Mucosa of gallbladder (tissue), 1 donor: ENCODE data around the gene TM9SF1. TPM values are rescaled to one million over a fixed set of nuclear protein-coding genes. Genes with fewer than 3 reads are reported as not detected.

Source experiments
- DNase-seq: peaks from one replicate; pipeline ENCODE4 v3.0.0-alpha.2; 2020; ENCODE audit warnings: low spot score
- total RNA-seq: library from RNA; stranded (reverse); gene quantifications from one replicate; pipeline ENCODE4 v1.2.1, GENCODE V29; 2021
- donor health status: DM: no; HTN: no; CAD: no.

TM9SF1 gene
- total RNA-seq, 1 donor from 2014 or later, result 94.1 TPM

DNA sequence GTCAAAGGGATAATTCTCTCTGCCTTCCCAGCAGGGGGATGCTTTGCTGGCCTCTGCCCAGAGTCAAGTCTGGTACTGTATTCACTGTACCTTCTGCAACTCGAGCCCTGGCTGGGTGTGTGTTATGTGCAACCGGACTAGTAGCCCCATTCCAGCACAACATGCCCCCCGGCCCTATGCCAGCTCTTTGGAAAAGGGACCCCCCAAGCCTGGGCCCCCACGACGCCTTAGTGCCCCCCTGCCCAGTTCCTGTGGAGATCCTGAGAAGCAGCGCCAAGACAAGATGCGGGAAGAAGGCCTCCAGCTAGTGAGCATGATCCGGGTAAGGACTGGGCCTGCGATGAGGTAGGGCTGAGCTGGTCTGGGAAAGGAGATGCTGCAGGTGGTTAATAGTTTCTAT, 44.7 kb downstream of the TM9SF1 start:
- no peak for DNase-seq

DNA sequence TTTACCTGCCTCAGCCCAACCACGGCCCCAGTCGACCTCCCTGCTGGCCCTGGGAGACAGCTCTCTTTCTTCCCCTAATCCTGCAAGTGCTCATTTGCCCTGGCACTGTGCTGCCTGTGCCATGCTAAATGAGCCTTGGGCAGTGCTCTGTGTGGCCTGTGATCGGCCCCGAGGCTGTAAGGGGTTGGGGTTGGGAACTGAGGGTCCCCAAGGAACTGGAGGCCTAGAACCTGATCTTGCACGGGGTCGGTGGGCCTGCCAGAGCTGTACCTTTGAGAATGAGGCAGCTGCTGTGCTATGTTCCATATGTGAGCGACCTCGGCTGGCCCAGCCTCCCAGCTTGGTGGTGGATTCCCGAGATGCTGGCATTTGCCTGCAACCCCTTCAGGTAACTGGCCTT, 45.2 kb downstream of the TM9SF1 start:
- DNase-seq, result no peak

DNA sequence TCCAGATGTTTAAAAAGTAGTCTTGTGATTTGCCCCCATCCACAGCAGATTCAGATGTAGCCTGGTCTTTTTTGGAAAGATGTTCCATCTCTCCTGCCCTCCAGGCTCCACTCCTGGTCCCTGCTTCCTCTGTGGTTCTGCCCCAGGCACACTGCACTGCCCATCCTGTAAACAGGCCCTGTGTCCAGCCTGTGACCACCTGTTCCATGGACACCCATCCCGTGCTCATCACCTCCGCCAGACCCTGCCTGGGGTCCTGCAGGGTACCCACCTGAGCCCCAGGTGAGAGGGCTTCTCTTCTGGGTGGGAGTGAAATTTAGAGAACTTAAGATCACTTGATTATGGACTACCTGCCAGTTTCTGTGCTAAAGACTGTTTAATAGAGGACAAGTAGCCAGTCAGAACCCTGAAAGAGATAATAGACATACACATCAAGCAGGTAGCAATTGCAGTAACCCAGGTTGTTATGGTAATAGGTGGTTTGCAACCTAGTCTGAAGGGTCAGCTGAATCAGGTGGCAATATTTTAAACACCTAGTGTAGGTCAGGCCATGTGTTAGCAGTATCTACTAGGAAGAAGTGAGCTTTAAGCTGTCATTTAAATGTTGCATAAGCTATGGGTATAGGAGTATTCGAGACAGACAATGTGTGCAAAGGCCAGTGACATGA, 45.8 kb downstream of the TM9SF1 start:
- DNase-seq, result no peak

DNA sequence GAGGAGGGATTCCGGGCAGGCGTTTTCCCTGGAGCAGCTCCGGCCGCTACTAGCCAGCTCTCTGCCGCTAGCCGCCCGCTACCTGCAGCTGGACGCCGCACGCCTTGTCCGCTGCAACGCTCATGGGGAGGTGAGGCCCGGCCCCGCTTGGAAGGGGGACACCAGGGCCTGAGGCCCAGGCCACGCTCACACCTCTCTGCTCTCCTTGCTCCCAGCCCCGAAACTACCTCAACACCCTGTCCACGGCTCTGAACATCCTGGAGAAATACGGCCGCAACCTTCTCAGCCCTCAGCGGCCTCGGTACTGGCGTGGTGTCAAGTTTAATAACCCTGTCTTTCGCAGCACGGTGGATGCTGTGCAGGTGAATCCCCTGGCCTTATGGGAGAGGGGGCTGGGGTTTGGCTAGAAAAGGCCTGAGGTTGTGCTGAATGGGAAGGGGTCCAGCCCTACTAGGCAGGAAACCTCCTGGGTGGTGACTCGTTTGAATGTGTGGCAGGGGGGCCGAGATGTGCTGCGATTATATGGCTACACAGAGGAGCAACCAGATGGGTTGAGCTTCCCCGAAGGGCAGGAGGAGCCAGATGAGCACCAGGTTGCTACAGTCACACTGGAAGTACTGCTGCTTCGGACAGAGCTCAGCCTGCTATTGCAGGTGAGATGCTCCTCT, 47.3 kb downstream of the TM9SF1 start:
- DNase-seq, result no peak

DNA sequence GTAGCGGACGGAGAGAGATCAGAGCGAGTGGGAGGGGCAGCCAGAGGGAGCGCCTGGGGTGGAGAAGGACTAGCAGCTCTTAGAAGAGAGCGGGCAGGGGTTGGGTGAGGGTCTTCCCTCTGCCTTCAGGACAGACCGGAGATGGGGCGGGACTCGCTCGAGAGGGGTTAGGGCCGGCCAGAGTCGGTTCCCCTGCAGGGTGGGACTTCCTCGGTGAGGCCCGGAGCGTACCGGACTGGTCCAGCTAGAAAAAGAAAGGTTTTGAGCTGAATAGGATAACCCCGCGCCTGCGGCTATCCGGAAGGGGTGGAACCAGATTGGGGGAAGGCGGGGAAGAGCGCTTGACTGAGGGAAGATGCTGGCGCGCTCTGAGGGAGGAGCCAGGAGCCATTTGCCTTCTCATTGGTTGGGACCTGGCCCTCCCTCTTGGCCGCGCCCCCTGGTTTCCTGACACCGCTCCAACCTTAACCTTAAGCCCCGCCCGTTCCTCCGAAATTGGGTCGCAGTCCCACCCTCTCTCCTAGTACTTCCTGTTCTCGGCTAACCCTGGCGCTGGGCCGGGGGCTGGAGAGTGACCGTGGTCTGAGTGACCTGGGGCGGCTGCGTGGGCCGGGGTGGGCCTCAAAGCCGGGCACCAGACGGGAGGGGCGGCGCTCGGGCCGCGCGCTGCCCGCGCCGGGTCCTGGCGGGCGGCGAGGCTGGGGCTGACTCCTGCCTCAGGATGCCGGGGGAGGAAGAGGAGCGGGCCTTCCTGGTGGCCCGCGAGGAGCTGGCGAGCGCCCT, 48.1 kb downstream of the TM9SF1 start, which contains the start of gene RNF31:
Gene RNF31 (plus strand): TSS at position 521 of the 783 bp plus-strand sequence. CDS start 201 bp downstream, at position 722.
- peak; percentile 98 for DNase-seq

DNA sequence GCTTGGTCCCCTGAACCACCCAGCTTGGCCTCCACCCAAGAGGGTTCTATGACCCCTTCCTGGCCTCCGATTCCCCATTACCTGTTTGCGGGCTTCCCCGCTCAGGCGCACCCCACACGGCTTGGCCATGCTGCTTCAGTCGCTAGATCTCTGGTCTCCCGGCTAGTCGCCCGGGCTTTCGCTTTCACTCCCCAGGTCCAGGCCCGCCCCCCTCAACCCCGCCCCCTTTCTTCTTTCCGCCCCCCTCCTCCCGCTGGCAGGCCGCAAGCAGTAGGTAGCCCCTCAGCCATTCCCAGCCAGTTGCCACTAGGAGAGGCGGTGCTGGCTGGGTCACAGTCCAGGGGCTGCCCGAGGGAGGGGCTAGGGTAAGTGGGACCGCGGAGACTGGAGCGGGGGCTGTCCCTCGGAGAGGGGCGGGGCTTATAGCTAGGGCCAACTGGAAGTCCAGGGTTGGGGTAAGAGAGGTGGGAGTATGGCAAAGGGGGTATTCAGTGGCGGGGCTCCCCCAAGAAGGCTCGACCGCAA, 48.7 kb downstream of the TM9SF1 start, which contains the start of gene PSME2:
Gene PSME2 (minus strand): TSS at position 158 of the 525 bp plus-strand sequence. CDS start 29 bp downstream, at position 129.
- peak; percentile 93 for DNase-seq

DNA sequence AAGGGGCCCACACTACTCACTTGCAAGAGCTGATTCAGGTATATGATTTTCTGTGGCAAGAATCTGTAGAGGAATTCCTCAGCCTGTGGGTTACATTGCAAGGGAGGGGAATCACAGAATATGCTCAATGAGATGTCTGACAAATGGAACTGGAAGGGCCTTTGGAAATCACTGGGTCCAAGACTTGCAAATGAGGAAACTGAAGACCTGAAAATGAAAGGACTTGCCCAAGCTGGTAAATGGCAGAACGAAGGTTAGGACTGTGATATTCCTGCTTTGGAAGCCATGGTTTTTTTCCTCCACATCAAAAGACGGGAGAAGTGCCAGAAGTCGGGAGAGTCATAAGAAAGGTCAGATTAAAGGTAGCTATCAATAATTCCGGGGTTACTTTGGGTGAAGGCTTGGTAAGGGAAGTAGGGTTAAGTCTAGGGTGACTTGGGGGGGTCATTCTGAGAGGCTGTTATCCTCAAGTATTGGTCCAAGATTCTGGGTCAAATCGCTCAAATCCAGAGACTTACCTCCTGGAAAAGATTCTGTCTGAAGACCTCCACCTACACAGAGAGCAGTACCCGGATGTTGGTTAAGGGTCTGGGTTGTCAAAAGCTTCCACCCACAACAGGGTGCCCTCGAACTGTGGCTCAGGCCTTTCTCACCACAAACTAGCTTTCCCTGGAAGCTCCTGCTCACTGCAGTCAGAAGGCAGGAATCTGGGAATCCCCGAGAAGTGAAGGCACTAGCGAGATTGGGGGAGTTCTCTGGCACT, 49.4 kb downstream of the TM9SF1 start:
- DNase-seq, result no peak

DNA sequence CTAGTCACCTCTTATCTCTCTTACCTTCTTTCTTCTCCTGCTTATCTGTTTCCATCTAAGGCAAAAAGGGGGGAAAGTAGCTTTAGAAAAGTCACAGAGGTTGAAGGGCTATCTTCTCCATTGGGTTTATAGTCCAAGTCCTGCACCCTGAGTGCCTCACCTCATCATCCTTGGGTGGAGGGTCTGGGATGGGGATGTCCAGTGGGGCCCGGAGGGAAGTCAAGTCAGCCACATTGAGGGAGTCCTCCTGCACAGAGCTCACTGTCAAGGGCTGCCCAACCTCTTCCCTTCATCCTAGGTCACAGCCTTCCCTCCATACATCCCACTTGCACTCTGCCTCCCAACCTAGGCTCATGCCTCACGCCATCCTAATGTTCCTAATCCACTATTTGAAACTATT, 50.0 kb downstream of the TM9SF1 start:
- no peak for DNase-seq

DNA sequence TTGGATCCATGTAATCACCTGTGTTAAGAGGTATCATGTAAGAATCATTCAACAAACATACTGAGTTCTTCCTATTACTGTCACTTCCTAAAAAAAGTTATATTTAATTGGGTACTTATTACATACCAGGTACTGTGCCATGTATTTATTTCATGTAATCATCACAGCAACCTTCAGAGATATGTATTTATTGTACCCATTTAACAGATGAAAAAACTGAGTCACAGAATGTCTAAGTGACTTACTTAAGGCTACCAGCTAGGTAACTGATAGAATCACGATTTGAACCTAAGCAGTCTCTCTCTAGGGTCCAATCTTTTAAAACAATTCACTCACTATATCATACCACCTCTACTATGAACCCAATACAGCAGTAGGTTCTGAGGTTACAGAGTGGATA, 50.8 kb downstream of the TM9SF1 start:
- DNase-seq, result no peak

DNA sequence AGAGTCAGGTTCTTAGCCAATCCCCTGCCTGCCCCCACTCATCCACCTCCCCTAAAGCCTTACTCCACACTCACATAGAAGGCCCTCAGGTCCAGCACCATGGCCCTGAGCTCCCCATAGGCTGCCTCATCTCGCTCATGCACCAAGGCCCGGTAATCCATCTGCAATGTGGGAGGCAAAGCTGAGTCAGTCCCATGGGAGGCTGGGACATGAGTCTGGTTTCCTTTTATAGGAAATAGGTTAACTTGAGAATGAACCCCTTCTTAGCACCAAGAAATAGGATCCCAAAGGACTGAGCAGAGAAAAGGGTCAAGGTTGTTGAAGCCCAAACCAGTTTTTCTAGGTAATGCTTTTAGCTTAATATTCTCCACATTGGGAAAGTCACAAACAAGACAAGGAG, 51.7 kb downstream of the TM9SF1 start:
- DNase-seq, result no peak

DNA sequence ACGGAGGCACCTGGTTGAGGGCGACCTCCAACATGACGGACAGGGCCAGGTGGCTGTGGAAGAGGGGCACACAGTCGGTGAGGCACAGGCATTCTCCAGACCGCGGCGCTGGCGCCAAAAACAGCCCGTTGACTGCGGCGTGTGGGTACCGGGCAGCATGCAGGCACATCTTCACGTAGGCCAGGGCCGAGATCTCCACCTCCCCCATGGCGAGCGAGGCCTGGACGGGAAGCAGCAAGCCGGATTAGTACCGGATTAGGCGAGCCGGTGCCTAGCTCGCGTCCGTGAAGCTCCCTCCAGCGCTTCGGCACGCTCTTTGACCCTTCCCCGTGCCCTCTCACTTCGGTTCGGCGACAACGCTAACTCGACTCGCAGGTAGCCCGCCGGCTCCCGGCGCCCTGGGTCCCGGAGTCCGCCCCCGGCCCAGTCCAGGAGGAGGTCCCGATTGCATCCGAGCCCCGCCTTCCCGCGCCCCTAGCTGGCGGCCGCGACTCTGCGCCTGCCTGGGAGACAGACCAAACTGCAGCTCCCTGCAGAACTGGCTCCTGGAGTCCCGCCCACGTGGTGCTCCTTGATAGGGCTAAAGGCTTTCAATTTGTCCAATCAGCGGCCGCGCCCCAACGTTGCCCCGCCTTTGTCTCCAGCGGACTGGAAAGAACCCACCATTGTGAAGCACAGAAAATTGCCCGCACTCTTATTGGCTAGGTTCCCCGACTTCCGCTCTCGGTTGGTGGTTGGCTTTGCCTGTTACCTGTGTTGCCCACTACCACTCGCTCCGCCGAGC, 54.0 kb downstream of the TM9SF1 start, which contains the start of gene EMC9:
Gene EMC9 (minus strand): TSS at position 495 of the 784 bp plus-strand sequence. CDS start 287 bp downstream, at position 208.
- peak; percentile 100 for DNase-seq

DNA sequence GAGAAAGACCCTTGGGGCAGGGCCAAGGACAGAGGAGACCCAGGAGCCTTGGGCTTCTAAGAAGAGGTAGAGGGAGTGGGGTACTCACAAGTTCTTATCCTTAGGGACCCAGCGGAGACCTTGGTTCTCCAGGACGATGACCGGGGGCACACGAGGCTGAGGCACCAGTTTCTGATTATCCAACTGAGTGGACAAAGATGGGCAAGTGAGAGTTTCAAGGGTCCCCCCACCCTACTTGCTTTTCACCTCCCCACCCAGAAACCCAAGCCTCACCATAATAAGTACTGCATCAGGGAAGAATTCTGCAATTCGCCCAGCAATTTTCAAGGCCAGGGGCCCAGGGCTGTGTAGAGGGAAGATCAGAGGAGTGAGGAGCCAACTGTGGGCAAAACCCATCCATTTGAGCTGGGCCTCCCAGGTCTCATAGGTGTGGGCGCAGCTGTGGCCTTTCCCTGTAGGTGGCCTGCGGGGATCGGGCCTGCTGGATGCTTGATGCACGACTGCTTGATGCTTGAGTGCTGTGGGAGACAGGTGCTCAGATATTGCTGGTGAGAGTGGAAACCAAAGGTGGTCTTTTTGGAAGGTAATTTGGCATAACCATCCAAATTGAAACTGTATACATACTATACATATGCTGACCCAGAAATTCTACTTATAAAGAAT, 55.8 kb downstream of the TM9SF1 start:
- DNase-seq, result no peak

Other genes starting within 250 kb of the TM9SF1 start
- 28.5 TPM for gene DHRS4, start 241.7 kb downstream of the TM9SF1 start, total RNA-seq
- 12.0 TPM for gene DHRS4L2, start 206.5 kb downstream of the TM9SF1 start, total RNA-seq
- gene CARMIL3, start 143.4 kb downstream of the TM9SF1 start, total RNA-seq, result 1.6 TPM
- gene CPNE6, start 123.9 kb downstream of the TM9SF1 start, total RNA-seq, result 2.2 TPM
- gene PCK2, start 101.1 kb downstream of the TM9SF1 start, total RNA-seq, result 28.9 TPM
- 91.8 TPM for gene DCAF11, start 80.7 kb downstream of the TM9SF1 start, total RNA-seq
- gene NRL, start 80.5 kb downstream of the TM9SF1 start, total RNA-seq, result 2.8 TPM
- gene FITM1, start 64.8 kb downstream of the TM9SF1 start, total RNA-seq, result 0.81 TPM
- gene PSME1, start 59.2 kb downstream of the TM9SF1 start, total RNA-seq, result 161 TPM
- gene EMC9, start 53.9 kb downstream of the TM9SF1 start, total RNA-seq, result 24.0 TPM
- 106 TPM for gene PSME2, start 48.8 kb downstream of the TM9SF1 start, total RNA-seq
- gene RNF31, start 47.9 kb downstream of the TM9SF1 start, total RNA-seq, result 60.7 TPM
- 148 TPM for gene IRF9, start 34.2 kb downstream of the TM9SF1 start, total RNA-seq
- gene REC8, start 23.4 kb downstream of the TM9SF1 start, total RNA-seq, result 208 TPM
- gene IPO4, start 6.6 kb downstream of the TM9SF1 start, total RNA-seq, result 23.0 TPM
- gene TSSK4, start 10.3 kb upstream of the TM9SF1 start, total RNA-seq, result 0.40 TPM
- 53.0 TPM for gene CHMP4A, start 18.0 kb upstream of the TM9SF1 start, total RNA-seq
- gene MDP1, start 20.6 kb upstream of the TM9SF1 start, total RNA-seq, result 20.3 TPM
- gene NEDD8, start 36.9 kb upstream of the TM9SF1 start, total RNA-seq, result 121 TPM
- 91.6 TPM for gene GMPR2, start 37.5 kb upstream of the TM9SF1 start, total RNA-seq
- 61.8 TPM for gene TINF2, start 47.2 kb upstream of the TM9SF1 start, total RNA-seq
- gene TGM1, start 67.7 kb upstream of the TM9SF1 start, total RNA-seq, result 3.0 TPM
- 36.0 TPM for gene RABGGTA, start 76.2 kb upstream of the TM9SF1 start, total RNA-seq
- 39.2 TPM for gene DHRS1, start 104.3 kb upstream of the TM9SF1 start, total RNA-seq
- 24.7 TPM for gene NOP9, start 104.4 kb upstream of the TM9SF1 start, total RNA-seq
- gene CIDEB, start 112.5 kb upstream of the TM9SF1 start, total RNA-seq, result 25.6 TPM
- 6.1 TPM for gene LTB4R2, start 114.7 kb upstream of the TM9SF1 start, total RNA-seq
- 6.5 TPM for gene LTB4R, start 116.1 kb upstream of the TM9SF1 start, total RNA-seq
- 29.0 TPM for gene ADCY4, start 139.6 kb upstream of the TM9SF1 start, total RNA-seq
- gene RIPK3, start 144.6 kb upstream of the TM9SF1 start, total RNA-seq, result 56.5 TPM
- gene NFATC4, start 172.7 kb upstream of the TM9SF1 start, total RNA-seq, result 148 TPM
- gene NYNRIN, start 203.6 kb upstream of the TM9SF1 start, total RNA-seq, result 30.6 TPM
- 14.0 TPM for gene CBLN3, start 234.2 kb upstream of the TM9SF1 start, total RNA-seq
- 93.4 TPM for gene KHNYN, start 234.5 kb upstream of the TM9SF1 start, total RNA-seq
- gene SDR39U1, start 247.3 kb upstream of the TM9SF1 start, total RNA-seq, result 64.8 TPM